Neural cell (in vitro differentiated cells): ENCODE measurements around the gene PHF2.

Source experiments
- CTCF ChIP-seq: fragments of 450-650 bp; IDR thresholded peaks from 2 replicates; pipeline ENCODE4 v1.5.1; 2014; ENCODE audit warnings: antibody characterized with exemption, mild to moderate bottlenecking, moderate library complexity; ENCODE audit not compliant: poor library complexity, severe bottlenecking
- EP300 ChIP-seq: fragments of 450-650 bp; conservative IDR thresholded peaks from 2 replicates; pipeline ENCODE4 v1.6.1; 2014; ENCODE audit warnings: antibody characterized with exemption, mild to moderate bottlenecking, moderate library complexity; ENCODE audit not compliant: poor library complexity, severe bottlenecking
- EZH2 ChIP-seq: fragments of 200-600, 300-800 bp; shearing (Covaris generic), sonication (generic); IDR thresholded peaks from 2 replicates; pipeline ENCODE4 v1.6.1; 2014; ENCODE audit warnings: antibody characterized with exemption, low read length, borderline replicate concordance, mild to moderate bottlenecking; ENCODE audit not compliant: insufficient read depth, poor library complexity, severe bottlenecking
- MXI1 ChIP-seq: fragments of 450-650 bp; conservative IDR thresholded peaks from 2 replicates; pipeline ENCODE4 v1.6.1; 2014; ENCODE audit warnings: antibody characterized with exemption, mild to moderate bottlenecking; ENCODE audit not compliant: poor library complexity, severe bottlenecking
- POLR2AphosphoS5 ChIP-seq: IDR thresholded peaks from 2 replicates; pipeline ENCODE4 v1.6.1; 2012
- RAD21 ChIP-seq: fragments of 450-650 bp; conservative IDR thresholded peaks from 2 replicates; pipeline ENCODE4 v1.6.1; 2014; ENCODE audit warnings: antibody characterized with exemption, mild to moderate bottlenecking, moderate library complexity
- REST ChIP-seq: IDR thresholded peaks from 2 replicates; pipeline ENCODE4 v1.6.1; 2012; ENCODE audit warnings: borderline replicate concordance
- SMC3 ChIP-seq: fragments of 450-650 bp; conservative IDR thresholded peaks from 2 replicates; pipeline ENCODE4 v1.6.1; 2014; ENCODE audit warnings: antibody characterized with exemption, mild to moderate bottlenecking, moderate library complexity; ENCODE audit not compliant: poor library complexity

- no peak for TF ChIP-seq CTCF
- TF ChIP-seq EZH2: no peak
- no peak for TF ChIP-seq POLR2AphosphoS5
- no peak for TF ChIP-seq RAD21
- TF ChIP-seq EP300: no peak
- TF ChIP-seq MXI1: no peak
- TF ChIP-seq REST: no peak
- TF ChIP-seq SMC3: no peak
These were observed 98.4 kb downstream of the PHF2 start for GRCh38 chr9:93674580-93675335.
